MM.1S (cell line): ENCODE measurements around the gene CHCHD6.

ENCODE experiments used
- EZH2 ChIP-seq: fragments of 300-600 bp; sonication (generic); optimal IDR thresholded peaks from 2 replicates; pipeline ENCODE3; 2017; ENCODE audit warnings: low read depth, mild to moderate bottlenecking, antibody characterized with exemption, low read length, mixed read lengths
- EZH2phosphoT487 ChIP-seq: fragments of 300-600 bp; sonication (generic); IDR thresholded peaks from 2 replicates; pipeline ENCODE4 v1.6.1; 2018; ENCODE audit warnings: antibody characterized with exemption, low read length
- TF ChIP-seq, protein P1 (sequence below): fragments of 300-600 bp; sonication (generic); IDR thresholded peaks from 2 replicates; pipeline ENCODE4 v1.5.1; 2016; ENCODE audit warnings: antibody characterized with exemption, low read length, mixed read lengths

DNA sequence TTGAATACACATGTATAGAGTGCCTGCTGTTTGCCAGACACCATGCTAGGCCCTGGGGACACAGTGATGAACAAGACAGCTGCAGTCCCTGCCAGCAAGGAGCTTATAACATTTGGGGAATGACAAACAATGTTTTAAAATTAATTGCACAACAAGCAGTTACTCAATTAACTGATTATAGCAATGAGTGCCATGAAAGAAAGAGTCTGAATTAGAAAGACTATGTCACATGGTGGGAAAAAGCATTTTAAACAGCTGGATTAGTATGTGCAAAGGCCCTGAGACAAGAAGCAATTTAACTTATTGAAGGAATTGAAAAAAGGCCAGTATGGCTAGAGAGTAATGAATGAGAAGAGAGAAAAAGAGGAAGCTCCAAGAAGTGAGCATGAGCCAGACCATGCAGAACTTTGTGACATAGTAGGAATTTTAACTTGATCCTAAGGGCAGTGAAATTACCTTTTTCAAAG lies 214.3 kb downstream of the CHCHD6 start:
- TF ChIP-seq, protein P1, sequence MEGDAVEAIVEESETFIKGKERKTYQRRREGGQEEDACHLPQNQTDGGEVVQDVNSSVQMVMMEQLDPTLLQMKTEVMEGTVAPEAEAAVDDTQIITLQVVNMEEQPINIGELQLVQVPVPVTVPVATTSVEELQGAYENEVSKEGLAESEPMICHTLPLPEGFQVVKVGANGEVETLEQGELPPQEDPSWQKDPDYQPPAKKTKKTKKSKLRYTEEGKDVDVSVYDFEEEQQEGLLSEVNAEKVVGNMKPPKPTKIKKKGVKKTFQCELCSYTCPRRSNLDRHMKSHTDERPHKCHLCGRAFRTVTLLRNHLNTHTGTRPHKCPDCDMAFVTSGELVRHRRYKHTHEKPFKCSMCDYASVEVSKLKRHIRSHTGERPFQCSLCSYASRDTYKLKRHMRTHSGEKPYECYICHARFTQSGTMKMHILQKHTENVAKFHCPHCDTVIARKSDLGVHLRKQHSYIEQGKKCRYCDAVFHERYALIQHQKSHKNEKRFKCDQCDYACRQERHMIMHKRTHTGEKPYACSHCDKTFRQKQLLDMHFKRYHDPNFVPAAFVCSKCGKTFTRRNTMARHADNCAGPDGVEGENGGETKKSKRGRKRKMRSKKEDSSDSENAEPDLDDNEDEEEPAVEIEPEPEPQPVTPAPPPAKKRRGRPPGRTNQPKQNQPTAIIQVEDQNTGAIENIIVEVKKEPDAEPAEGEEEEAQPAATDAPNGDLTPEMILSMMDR: no peak
- TF ChIP-seq EZH2 (no peak), EZH2phosphoT487 (no peak)
